CD4-positive, alpha-beta T cell treated with Interleukin-4 for 4 hours (primary cell): ENCODE results near the gene MAD1L1.

Source experiments
- DNase-seq: peaks from one replicate; pipeline ENCODE4 v3.0.0-alpha.2; 2020

Gene MAD1L1

DNA sequence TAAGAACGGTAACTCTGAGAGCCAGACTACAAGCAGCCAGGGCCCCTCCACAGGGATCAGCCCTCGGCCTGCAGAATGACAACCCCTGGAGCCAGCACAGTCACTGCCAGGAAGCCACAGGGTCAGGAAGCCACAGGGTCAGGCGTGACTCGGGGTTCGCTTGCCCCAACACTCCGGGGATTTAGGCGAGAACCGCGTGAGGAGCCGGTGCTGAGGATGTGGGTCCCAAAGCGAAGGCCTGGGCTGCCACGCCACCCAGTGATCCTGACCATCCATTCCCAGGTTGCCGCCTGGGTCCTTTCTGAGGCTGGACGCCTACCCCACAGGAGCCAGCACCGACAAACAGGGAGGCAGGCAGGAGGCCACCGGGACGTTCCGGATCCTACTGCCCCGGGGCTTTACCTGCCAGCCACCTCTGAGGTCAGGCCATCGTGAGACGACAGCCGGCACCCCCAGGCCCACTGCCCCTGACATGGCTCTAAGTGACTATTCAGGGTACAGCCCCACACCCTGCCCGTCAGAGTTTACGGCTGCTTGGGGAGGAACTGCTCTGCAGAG lies 334.0 kb downstream of the MAD1L1 start:
- no peak for DNase-seq

DNA sequence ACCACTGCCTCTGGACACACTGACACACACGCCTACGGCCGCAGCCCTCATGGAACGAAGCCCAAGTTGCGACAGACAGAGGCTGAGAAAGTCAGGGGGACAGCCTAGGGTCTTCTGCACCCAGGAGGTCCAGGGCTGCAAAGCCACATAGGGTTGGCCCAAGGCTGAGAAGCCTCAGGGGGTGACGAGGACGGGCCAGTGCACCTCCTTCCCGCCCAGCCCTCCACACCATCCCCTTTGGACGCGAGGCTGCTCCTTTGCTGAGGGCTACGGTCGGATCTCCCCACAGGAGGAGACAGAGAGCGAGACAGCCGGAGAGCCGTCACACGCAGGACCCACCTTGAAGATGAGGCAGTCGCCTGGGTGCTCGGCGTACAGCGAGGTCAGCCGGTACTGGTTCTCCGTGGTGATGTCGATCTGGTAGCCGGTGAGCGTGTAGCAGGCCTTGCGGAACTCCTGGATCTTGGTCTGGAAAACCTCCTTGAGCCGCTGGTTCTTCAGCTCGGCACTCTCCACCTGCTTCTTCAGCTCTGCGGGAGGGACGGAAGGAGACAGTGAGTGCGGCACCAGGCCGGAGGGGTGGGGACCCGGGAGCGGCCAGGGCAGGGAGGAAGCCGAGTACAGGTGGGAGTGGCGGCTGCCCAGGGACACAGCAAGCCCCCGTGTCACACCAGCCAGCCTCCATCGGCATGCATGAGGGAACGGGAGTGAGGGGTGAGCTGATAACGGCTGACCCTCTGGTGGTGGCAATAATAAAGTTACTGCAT lies 334.7 kb downstream of the MAD1L1 start:
- no peak for DNase-seq

DNA sequence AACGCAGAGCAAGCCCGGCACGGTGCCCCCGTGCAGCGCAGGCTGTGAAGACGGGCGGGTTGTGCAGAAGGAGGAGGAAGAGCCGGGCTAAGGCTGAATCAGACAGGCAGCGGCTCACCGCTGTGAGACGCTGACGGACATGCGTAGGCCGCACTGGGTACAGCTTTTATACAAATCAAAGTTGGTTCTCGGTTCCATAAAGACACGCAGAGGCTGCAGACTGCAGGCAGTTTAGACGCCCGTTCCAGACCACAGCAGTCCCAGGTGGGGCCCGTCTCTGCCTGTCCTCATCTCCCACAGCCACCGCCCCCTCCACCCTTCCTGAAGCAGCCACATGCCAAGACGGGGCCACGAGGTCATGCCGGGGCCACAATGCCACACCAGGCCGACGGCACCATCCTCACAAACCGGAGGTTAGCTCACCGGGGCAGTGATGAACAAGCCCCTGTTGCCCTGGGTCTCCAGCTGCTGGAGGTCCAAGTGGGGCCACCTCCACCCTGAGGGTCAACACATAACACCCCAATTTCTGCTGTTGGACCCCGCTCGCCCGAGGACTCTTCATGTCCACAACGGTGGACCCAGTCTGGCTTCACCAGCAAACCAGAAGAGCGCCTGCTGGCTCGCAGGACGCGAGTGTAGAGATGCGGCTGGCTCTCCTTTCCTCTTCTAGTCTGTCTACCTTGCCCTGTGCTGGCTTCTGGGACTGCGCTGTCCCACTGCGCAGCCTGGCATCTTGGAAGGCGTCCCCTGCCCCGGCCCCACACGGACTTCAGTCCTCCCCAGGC lies 335.5 kb downstream of the MAD1L1 start:
- no peak for DNase-seq

DNA sequence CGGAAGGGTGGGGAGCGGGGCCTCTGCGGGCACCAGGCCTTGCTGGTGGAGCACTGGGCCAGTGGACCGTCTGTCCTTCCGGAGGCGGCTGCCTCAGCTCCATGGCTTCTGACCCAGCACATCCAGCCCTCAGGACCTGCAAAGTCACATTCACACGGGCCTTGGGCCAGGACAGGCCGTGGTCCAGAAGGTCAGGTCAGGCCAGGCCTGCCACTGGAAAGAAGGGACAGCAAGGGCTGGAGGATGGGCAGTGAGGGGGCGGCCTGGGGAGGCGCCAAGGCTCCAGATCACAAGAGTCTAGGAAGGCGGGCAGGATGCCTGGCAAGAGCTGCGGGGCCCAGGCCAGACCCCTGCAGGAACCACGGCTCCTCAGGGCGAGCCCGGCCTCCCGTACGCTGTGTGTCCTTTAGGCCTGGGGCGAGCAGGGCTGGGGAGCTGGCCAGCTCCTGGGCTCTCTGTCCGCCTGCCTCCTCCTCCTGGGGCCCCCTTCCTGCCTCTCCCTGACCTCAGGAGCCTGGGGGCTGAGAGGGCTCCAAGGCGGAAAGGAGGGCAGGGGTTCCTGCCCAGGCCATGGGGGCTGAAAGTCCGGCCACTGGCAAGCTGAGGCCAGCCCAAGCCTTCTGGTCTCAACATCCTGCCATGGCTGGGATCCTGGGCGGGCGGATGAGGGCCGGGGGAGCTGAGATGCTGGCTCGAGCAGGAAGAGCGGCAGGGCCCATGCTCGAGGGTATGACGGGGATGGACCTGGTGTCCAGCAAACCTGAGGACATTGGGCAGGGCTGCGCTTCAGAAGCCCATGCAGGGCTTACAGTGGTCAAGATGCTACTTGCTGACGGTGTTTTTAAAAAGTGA lies 336.9 kb downstream of the MAD1L1 start:
- DNase-seq = no peak

DNA sequence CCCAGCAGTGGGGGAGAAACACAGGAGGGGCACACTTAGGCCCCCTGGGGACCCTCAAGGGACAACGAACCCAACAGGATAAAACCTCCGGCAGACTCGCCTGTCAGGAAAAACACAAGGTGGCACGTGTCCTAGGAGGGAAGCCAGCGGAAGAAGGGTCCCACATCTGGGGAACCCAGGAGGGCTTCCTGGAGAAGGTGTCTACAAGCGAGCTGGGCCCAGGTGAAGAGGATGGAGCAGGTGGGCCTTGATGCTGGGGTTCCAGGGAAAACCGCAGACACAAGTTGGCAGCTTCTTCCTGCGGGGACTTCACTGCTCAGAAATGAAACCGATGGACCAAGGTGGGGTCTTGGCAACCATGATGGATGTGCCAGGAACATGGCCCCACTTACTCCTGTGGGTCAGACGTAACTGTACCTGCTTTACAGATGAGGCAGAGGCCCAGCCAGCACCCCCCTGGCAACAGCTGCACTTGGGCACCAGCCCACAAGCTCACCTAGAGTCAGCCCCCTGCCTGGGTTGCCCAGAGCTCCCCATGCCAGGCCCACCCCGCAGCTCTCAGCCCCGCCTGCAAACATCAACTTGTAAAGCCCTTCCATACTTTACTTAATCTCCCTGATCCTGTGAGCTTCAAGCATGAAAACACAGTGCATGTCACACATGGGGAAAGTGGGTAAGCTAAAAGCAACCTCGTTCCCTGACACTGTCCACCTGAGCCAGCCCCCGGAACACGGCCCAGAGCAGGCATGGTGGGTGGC lies 337.7 kb downstream of the MAD1L1 start:
- no peak for DNase-seq

DNA sequence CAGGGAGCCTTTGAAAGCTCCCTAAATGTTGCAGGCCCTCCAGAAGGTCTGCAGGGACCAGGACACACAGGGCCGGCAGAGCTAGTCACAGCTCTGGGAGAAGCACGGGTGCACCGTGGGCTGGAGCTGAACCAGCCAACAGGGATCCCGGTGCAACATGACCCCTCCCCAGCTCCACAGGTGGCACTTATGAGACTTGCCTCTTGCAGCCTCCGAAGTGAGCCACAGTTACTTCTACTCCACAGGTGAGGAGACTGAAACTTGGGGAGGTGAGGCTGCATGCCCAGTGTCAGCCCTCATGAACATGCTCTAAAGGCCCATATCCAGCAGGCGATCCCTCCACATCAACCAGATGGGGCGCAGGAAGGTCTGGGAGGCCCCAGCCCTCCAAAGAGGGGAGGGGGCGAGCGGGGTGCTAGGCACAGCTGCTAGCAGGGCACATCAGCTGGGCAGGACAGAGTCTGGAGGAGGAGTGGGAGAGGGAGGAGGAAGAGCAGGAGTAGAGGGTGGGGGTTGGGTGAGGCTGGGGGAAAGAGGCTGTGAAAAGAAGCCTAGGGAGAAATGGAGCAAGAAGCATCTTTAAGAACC lies 338.3 kb downstream of the MAD1L1 start:
- no peak for DNase-seq

DNA sequence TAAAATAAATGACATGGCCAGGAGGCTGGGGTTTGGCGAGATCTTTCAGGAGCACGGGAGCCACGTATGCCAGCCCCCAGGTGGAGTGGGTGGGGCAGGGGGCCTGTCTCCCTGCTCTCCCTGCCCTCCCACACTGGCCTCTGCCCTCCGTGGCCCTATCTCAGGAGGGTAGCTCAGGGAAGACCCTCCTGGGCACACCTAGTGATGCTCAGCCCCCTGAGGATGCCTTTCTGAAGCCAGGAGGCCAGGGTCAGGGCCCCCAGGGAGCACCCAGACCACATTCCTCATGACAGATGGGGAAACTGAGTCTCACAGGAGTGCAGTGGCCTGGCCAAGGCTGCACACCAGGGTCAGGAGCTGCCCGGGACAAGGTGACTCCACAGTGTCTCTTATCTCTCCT lies 339.3 kb downstream of the MAD1L1 start:
- no peak for DNase-seq

DNA sequence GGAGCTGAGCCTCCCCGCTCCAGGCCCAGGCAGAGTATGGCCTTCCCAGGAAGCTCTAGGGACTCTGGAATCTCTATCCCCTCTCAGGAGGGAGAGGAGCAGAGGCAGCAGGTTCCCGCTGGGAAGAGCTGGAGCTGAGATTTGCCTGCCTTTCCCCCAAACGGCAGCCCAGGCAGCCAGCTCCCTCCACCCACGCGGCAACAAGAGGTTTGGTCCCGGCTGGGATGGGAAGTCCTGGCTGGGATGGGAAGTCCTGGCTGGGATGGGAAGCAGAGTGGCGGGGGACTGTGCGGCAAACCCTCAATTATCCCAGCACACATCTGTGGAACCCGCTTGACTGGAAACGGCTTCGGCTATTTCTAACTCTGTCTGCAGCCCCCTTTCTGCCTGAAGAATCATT lies 339.7 kb downstream of the MAD1L1 start:
- DNase-seq = no peak

DNA sequence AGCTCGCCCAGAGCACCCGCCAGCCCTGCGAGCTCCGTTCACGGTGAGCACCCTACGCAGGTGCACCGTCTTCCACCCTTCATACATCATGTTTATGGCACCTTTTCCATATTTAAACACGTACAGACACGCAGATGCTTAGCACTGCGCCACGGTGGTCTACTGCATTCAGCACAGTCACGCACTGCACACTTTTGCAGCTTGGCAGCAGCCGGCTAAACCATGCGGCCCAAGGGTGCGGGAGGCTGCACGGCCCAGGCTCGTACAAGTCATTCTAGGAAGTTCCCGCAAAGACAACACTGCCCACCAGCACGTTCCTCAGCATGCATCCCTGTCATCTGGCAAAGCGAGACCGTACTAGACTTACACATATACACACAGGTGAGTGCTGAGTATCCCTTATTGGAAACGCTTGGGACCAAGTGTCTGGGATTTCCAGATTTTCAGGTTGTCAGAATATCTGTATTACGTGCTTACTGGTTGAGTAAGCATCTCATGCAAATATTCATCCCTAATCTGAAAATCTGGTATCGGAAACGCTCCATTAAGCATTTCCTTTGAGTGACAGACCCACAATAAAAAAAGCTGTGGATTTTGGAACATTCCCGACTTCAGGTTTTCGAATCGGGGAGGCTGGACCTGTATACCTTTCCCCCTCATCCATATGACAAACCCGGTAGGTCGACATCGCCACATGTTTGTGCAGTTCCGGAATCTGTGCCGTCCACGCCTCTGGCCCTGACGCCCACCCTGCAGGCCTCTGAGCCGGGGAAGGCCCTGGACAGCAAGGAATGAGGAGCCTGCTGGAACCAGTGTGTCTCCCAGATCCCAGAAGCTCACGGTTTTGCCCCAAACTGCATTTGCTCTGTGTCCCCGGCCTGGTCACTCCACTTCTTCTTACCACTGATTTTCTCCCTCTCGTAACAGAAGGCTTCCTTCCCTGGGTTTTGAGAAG lies 340.5 kb downstream of the MAD1L1 start:
- DNase-seq = no peak

DNA sequence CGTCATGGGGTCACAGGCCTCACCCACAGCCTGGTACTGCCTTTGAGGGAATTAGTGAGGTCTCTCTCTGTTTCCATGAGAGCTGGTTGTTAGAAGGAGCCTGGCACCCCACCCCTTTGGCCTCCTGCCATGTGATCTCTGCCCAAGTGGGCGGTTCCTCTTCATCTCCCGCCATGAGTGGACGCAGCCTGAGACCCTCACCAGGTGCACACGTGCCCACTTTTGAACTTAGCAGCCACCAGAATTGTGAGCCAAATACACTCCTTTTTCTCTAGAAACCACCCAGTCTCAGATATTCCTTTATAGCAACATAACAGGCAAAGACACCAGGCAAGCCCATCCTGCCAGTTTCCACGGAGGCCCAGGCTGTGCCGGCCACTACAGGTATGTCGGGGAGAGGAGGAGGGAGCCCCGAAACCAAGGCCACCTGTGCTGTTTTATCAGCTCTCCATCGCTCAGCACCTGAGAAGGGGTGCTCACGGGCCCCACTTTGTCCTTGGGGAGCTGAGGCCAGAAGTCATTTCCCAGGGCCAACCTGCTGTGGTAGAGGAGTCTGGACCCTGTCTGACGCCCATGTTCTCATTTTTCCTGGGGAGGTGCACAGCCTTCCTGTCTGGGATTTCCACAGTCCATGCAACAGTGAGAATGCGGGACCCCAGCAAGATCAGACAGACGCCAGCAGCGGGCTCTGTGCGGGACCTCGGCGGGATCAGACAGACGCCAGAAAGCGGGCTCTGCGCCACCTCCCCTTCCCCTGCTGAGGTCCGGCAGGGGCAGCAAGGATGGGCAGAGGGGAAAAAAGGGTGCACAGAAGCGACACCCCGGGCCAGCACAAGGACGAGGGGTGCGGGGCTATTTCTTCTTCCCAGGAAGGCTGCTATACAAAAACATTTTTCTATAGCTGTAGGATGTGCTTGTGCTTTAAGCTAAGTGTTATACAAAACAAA lies 342.2 kb downstream of the MAD1L1 start:
- no peak for DNase-seq

DNA sequence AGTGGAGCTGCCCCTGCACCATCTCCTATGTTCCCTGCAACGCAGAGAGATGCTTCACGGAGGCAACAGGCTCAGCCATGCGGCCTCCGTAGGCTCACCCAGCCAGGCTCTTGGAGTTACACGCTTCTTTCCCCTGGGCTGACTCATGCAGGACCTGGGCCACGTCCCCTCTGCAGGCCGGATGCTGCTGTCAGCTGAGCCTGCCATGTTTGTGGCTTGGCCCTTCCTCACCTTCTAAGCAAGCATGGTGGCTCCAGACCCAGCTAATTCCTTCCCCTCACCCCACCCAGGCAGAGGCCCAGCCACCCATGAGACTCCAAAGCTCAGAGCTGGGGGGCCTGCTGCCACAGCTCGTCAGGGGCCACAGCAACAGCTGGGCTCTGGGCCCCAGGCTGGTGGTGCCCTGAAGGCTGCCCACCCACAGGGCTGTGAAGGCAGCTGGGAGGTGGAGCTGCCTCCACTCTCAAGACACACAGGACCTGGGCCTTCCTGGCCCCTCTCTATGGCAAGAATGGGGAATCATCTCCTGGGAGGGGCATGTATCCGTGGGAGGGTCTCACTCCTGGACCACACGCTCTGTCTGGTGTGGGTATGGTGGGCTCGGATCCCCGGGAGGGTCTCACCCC lies 343.1 kb downstream of the MAD1L1 start:
- DNase-seq = no peak

DNA sequence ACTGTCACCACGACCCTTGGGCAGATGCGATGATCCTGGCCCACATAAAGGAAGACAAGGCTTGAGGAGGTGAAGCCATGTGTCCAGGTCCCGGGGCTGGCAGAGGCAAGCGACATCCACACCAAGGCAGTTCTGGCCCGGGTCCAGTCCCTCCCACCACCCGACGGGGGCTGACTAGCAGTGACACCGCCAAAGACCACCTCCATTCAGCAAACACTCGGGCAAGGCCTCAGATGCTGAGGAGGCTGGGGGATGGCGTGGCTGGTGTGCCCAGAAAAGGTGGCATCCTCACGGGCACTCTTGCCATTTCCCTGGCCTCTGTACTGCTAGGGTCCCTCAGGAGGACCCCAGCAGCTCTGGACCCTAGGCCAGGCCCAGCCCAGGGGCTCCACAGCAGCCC lies 343.7 kb downstream of the MAD1L1 start:
- no peak for DNase-seq

DNA sequence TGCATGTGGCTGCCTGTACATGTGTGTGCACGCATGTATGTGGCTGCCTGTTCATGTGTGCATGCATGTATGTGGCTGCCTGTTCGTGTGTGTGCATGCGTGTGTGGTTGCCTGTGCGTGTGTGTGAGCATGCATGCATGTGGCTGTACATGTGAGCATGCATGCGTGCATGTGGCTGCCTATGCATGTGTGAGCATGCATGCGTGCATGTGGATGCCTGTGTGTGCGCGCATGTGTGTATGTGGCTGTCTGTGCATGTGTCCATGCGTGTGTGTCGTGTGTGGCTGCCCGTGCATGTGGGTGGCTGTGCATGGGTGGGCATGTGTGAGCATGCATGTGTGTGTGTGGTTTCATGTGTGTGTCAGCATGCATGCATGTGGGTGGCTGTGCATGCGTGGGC lies 344.3 kb downstream of the MAD1L1 start:
- no peak for DNase-seq

DNA sequence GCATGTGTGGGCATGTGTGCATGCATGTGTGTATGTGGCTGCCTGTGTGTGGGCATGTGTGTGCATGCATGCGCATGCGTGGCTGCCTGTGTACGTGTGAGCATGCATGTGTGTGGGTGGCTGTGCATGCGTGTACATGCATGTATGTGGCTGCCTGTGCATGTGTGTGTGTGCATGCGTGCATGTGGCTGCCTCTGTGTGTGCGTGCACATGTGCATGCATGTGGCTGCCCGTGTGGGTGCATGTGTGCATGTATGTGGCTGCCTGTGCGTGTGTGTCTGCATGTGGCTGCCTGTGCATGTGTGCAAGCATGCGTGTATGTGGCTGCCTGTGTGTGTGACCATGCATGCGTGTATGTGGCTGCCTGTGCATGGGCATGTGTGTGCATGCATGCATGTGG lies 345.5 kb downstream of the MAD1L1 start:
- DNase-seq = no peak

DNA sequence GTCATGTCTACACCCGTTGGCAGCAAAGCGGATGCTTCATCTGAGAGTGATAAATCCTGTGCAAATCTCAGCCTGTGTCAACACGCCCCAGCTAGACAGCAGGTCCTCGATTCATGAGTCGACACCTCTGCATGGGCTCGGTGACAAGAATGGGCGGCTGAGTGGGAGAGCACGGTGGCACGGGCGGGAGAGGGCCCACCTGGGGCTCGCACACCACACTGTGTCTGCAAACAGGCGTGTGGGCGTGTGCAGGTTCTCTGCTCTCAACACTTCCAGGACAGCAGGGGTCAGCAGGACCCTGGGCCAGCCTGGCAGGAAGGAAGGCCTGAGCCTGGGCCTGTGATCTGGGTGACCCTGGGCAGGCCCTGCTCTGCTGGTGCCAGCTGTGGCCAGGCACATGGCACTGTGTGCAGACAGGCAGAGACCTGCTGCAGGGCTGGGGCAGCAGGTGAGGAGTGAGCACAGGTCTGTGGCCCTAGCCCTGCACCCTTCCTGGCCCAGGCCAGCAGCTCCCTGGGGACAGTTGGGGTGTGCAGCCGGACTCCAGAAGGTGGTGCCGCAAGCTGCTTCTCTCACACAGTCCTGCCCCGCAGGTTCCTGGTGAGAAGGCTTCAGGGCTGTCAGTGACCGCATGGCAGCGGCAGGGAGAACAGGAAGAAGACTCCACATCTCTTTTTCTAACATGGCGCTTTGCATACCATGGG lies 346.2 kb downstream of the MAD1L1 start:
- no peak for DNase-seq

DNA sequence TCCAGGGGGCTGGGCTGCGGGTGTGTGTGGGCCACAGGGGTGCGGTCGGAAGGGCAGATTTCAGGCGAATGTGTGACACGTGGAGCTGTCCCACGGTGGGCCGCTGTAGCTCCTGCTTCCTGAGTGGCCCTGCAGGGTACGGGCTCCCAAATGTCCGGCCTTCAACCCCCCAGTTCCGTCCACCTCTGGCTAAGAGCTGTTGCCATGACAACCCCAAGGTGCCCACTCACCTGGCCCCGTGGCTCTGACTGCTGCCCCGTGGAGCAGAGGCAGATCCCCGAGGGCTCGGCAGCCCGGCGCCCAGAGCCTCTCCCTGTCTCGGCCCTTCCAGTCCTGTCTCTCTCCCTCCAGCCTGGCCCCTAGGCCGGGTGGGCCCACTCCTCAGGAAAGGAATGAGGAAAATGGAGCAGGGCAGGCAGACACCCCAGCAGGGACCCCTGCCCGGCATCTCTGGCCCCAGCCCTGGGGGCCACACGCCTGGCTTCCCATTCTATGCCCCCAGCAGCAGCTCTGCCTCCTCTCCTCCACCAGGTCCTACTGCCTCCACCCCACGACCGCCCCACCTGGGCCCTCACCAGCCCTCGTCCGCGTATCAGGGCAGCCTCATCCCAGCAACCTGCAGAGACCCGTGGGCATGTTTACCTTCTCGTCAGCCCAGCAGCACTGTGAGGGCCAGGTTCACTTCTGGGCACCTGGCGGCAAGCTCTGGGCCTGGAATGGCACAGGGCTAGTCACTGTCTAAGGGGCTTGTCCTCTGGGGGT lies 347.1 kb downstream of the MAD1L1 start:
- DNase-seq = no peak

DNA sequence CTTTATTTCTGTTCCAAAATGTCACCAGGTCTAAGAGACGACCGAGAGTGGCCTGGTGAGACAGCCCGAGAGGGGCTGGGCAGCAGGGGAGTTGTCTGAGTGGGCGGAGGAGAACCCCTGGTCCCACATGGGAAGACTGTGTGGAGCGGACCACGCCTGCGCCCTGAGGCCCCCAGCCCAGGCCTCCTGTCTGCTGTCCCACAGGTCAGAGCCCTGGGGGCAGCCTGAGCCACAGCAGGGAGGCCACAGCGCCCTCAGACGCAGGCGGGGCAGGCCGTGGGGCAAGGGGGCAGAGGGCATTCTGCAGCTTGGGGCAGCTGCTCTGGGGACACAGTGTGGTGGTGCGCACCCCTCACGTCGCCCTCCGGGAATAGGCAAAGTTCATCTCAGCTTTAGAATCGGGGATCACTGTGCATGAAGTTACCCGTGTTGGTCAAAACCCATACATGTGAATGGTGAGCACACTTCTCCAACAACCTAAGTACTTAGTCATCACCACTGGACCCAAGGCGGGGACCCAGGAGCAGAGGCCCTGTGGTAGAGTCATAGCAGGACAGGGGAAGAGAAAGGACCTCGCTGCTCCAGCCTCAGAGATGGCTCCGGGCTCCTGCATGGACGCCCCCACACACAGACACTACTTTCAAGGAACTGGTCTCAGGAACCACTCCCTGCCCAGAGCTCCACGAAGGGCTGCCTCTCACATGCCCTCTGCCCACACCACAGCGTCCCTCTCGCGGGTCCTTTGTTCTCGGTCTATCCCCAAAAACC lies 348.0 kb downstream of the MAD1L1 start:
- no peak for DNase-seq
